Left lung (tissue), 10 donors: ENCODE measurements around the gene ADAMTSL5. TPM values are rescaled to one million over a fixed set of nuclear protein-coding genes. Genes with fewer than 3 reads are reported as not detected.

Experiments used
- ATAC-seq: fragments of 200-7000 bp; cut with Tn5 transposase; one replicate; pipeline ENCODE4 v1.9.1; 2020; ENCODE audit warnings: moderate library complexity
- DNase-seq, 4 donors: peaks; one replicate each; pipeline ENCODE4 v3.0.0-alpha.2; 2013 to 2020
- H3K27ac ChIP-seq, 2 donors: fragments of 200-600 bp; sonication (generic) in 1 of 2; one replicate each; pipeline versions ENCODE4 v1.5.0 to v1.8.0; 2020 to 2021
- H3K27me3 ChIP-seq, 2 donors: fragments of 200-600 bp; sonication (generic) in 1 of 2; one replicate each; pipeline versions ENCODE4 v1.5.0 to v1.8.0; 2020 to 2021
- H3K36me3 ChIP-seq, 2 donors: fragments of 200-600 bp; sonication (generic) in 1 of 2; one replicate each; pipeline versions ENCODE4 v1.5.0 to v1.8.0; 2020 to 2021
- H3K4me1 ChIP-seq, 2 donors: fragments of 200-600 bp; one replicate each; pipeline ENCODE4 v1.8.0; 2021
- H3K4me3 ChIP-seq, 2 donors: fragments of 200-600 bp; sonication (generic) in 1 of 2; one replicate each; pipeline versions ENCODE4 v1.5.0 to v1.8.0; 2020 to 2021; ENCODE audit warnings: mild to moderate bottlenecking in 1 of 2
- H3K9me3 ChIP-seq, 2 donors: fragments of 200-600 bp; sonication (generic) in 1 of 2; one replicate each; pipeline versions ENCODE4 v1.5.0 to v1.8.0; 2020 to 2021
- CTCF ChIP-seq, 2 donors: fragments of 200-600 bp; sonication (generic) in 1 of 2; IDR thresholded peaks; one replicate each; pipeline versions ENCODE4 v1.5.0 to v1.8.0; 2021; ENCODE audit warnings: antibody characterized with exemption in 2 of 2
- intact Hi-C, 2 donors: fragments of 100-400 bp; cut with DNase I; formaldehyde crosslinking; loops; one replicate each; pipeline versions ENCODE4 v1.11.2 to v1.14.2; 2022
- polyA plus RNA-seq, 6 donors: library from polyadenylated mRNA; unstranded; fragments of 120-200 nt; gene quantifications; one replicate each; pipeline ENCODE4 v1.2.1, GENCODE V29; 2013; ENCODE audit not compliant: insufficient read length in 6 of 6
- total RNA-seq, 2 donors: library from RNA; stranded (reverse); fragmentation: NEBNext Ultra II Directional; extraction: Animal tissue kit (Norgen Biotek cat#: 25700); gene quantifications; one replicate each; pipeline ENCODE4 v1.2.1, GENCODE V29; 2021
- donor health status: DM: no; HTN: yes; CAD: no.
- donor health status: DM: no; HTN: no; CAD: no.

Gene ADAMTSL5
- total and polyA plus RNA-seq, 8 donors: 0.32 to 5.3 (median 0.60) TPM

- ATAC-seq (no peak), DNase-seq (no peak)
- no peak overlapping the region for H3K4me3 ChIP-seq
- peaks cover 13 to 78% of the 10 kb centered on the region in 2 donors for H3K27me3 ChIP-seq
- peaks cover 7 to 22% of the 10 kb centered on the region in 2 donors for H3K4me1 ChIP-seq
- H3K36me3 ChIP-seq: no peaks in the 10 kb centered on the region
- no peaks in the 10 kb centered on the region for H3K9me3 ChIP-seq
- intact Hi-C loops: no loop called here
- TF ChIP-seq CTCF (IDR thresholded peaks at IDR 0.05): no peak
- H3K27ac ChIP-seq: no peak overlapping the region
Measured at GRCh38 chr19:1510807-1511206, 2.0 kb downstream of the ADAMTSL5 start.

- Histone ChIP-seq H3K4me3 (no peak overlapping the region), H3K4me1 (peaks cover 7 to 22% of the 10 kb centered on the region in 2 donors), H3K9me3 (no peaks in the 10 kb centered on the region), H3K27ac (no peak overlapping the region), H3K36me3 (no peaks in the 10 kb centered on the region), H3K27me3 (peaks cover 13 to 76% of the 10 kb centered on the region in 2 donors)
- intact Hi-C loops: no loop called here
- no peak for TF ChIP-seq CTCF (IDR thresholded peaks at IDR 0.05)
- DNase-seq: peak in 1 of 4 donors; percentile 64
- ATAC-seq: no peak
Measured at GRCh38 chr19:1510442-1510806, 2.4 kb downstream of the ADAMTSL5 start.

GRCh38 chr19:1509602-1510441 is 3.0 kb downstream of the ADAMTSL5 start:
- Histone ChIP-seq H3K27ac (no peak overlapping the region), H3K27me3 (peaks cover 13 to 76% of the 10 kb centered on the region in 2 donors), H3K36me3 (no peaks in the 10 kb centered on the region), H3K9me3 (no peaks in the 10 kb centered on the region), H3K4me1 (peaks cover 7 to 22% of the 10 kb centered on the region in 2 donors), H3K4me3 (no peak overlapping the region)
- no peak for ATAC-seq
- no peak for TF ChIP-seq CTCF (IDR thresholded peaks at IDR 0.05)
- DNase-seq: no peak
- intact Hi-C loops: no loop called here

GRCh38 chr19:1508507-1508856 is 4.3 kb downstream of the ADAMTSL5 start:
- Histone ChIP-seq H3K4me3 (peak overlapping the region; percentile 28 to 42), H3K27ac (no peak overlapping the region), H3K27me3 (peaks cover 22 to 76% of the 10 kb centered on the region in 2 donors), H3K4me1 (peaks cover 4 to 19% of the 10 kb centered on the region in 2 donors), H3K36me3 (no peaks in the 10 kb centered on the region), H3K9me3 (no peaks in the 10 kb centered on the region)
- TF ChIP-seq CTCF (IDR thresholded peaks at IDR 0.05): no peak
- ATAC-seq (no peak), DNase-seq (no peak)
- intact Hi-C loops: no loop called here

GRCh38 chr19:1507763-1508506 is 4.9 kb downstream of the ADAMTSL5 start:
- intact Hi-C loops: no loop called here

More at GRCh38 chr19:1507763-1508506, 4.9 kb downstream of the ADAMTSL5 start:
- H3K27ac ChIP-seq: peak overlapping the region; percentile 57 to 59
- peak; percentile 88 to 94 (median 88) for DNase-seq
- ATAC-seq: peak; percentile 94
- peaks cover 28 to 76% of the 10 kb centered on the region in 2 donors for H3K27me3 ChIP-seq
- H3K4me1 ChIP-seq: peaks cover 0 to 16% of the 10 kb centered on the region in 2 donors
- H3K9me3 ChIP-seq: no peaks in the 10 kb centered on the region
- H3K4me3 ChIP-seq: peak overlapping the region; percentile 28 to 42
- no peak for TF ChIP-seq CTCF (IDR thresholded peaks at IDR 0.05)
- no peaks in the 10 kb centered on the region for H3K36me3 ChIP-seq
